LNCAP (cell line): ENCODE measurements around the gene WASF1.

ENCODE experiments used
- TF ChIP-seq, protein P1 (sequence below): fragments of 450-650 bp; IDR thresholded peaks from 2 replicates; pipeline ENCODE4 v1.5.1; 2017; ENCODE audit warnings: mild to moderate bottlenecking

Gene WASF1

DNA sequence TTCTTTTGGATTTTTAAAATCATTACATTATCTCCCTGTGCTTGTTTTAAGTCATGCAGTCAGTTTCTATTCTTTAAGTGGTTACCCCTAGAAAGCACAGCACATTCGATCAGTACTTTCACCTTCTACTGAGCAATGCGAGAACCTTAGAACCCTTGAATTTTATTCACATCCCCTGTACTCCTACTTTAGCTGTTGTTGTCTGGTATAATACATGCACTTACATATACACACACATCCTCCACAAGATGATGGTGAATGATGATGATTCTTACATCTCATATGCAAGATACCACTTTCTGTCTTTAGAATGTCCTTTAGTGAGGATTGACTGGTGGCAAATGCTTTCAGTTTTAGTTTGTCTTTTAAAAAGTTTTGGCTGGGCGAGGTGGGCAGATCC, 6.4 kb upstream of the WASF1 start:
- TF ChIP-seq, protein P1, sequence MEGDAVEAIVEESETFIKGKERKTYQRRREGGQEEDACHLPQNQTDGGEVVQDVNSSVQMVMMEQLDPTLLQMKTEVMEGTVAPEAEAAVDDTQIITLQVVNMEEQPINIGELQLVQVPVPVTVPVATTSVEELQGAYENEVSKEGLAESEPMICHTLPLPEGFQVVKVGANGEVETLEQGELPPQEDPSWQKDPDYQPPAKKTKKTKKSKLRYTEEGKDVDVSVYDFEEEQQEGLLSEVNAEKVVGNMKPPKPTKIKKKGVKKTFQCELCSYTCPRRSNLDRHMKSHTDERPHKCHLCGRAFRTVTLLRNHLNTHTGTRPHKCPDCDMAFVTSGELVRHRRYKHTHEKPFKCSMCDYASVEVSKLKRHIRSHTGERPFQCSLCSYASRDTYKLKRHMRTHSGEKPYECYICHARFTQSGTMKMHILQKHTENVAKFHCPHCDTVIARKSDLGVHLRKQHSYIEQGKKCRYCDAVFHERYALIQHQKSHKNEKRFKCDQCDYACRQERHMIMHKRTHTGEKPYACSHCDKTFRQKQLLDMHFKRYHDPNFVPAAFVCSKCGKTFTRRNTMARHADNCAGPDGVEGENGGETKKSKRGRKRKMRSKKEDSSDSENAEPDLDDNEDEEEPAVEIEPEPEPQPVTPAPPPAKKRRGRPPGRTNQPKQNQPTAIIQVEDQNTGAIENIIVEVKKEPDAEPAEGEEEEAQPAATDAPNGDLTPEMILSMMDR: no peak

DNA sequence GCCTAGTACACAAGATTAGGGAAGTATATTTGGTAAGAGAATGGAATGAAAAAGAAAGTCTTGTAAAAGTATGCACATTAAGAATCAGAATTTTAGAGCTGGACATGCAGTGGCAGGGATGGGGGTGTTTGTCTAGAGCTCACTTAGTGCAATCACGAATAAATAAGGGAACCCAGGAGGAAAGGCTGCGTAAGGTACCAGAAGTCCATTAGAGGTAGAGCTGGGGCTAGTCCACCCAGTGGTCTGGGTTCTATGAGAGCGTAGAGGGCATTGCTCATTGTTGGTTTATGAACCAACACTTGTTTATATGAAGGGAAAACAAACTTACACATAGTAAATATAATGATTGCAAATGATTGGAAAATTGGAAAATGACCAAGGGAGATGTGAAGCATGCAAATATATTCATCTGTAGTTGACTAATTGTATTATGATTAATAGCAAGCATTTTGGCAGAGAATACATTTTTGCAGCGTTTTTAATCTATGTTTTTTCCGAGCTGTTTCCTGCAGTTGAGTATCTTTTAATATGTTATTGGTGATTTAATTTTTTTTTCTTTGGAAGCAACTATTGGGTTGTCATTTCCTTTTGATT, 3.9 kb upstream of the WASF1 start:
- TF ChIP-seq, protein P1: no peak

- TF ChIP-seq, protein P1: no peak
Measured at GRCh38 chr6:110181131-110182030, 1.9 kb upstream of the WASF1 start.

DNA sequence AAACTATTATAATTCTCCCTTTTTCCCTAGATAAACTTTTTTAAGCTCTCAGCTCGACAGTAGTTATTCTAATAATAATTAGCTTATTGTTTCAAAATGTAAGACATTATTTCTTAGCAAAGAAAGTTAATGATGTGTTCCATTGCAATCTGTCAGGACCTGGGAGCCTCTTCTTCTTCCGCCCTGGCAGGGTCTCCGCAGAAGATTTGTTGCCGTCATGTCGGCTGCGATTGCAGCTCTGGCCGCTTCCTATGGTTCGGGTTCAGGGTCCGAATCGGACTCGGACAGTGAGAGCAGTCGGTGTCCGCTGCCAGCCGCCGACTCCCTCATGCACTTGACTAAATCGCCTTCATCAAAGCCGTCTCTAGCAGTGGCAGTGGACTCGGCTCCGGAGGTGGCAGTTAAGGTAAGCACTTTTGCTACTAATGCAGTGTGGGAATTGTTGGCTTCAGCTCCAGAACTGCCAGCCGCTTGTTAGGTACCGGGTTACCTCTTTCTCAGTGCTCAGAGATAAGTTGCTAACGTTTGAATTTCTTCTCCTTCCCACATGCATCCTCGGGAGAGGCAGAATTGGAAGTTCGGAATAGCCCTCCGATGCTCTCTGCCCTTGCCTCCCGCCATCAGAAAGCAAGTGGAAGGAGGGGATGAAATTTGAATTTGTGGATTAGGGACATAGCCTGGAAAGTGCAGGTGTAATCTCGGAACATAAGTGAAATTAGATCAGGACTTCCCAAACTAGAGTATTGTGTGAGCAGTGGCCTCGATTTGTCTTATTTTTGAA, 948 bp upstream of the WASF1 start, which contains the start of gene CDC40:
TSS of gene CDC40 (plus strand) at position 200 of the 781 bp plus-strand sequence. CDS start at position 218, 18 bp downstream.
- TF ChIP-seq, protein P1: no peak

GRCh38 chr6:110178626-110179405, 654 bp downstream of the WASF1 start:
- TF ChIP-seq, protein P1: peak; percentile 67

DNA sequence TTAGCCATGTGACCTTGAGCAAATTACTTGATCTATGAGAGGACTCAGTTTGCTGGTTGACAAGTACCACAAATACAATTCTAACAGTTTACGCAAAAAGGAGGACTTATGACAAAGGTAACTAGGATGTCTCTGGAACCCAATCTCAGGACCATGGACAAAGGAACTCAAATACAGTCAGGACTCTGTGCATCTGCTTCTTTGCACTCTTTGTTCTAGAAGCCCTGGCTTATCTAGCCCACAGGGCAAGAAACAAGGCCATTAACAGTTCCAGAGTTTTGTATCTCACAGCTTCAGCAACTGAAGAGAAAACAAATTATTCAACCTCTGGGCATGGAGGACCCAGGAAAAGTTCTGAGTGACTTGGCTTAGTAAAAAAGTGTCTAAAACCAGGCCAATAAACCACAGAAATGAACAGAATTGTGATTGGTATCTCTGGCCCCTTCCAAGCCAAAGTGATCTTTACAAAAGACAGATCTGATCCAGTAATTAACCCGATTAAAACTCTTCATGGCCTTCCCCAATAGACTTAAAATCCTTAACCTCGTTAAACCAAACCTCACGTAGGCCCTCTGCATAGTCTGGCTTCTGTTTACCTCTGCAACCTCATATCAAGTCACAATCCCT, 5.9 kb downstream of the WASF1 start:
- TF ChIP-seq, protein P1: no peak
